ENCODE results near the gene P2RY14.

P2RY14 gene

DNA sequence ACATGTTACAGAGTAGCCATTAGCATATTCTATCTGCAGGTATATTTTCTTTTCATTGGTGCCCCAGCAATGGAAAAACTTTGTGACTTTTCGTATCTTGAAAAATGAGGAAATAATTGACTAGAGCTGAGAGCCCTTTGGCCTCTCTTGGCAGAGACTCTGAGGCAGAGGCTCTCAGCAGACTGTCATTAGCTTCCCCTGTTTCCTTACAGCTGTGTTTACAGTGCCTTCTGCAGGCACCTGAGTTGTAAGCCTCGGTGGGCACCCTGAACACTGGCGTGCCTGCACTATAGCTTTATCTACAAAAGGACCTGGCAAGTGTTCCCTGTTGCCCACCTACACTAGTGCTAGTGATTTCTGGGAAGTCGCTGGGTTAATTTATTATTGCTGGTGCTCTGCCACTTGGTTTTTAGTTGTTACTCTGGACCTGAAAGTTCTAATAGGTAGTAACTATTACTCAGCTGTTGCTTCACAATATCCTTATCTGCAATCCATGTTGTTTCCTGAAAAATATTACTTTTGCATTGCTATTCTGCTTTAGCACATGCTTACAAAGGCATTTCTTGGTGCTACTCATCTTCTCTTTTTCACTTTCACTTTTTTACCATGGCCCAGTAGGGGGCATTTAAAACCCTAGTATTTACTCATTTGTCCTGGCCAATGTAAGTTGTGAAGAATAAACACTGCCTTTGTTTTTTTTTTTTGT, 67.5 kb downstream of the P2RY14 start:
- no peak for DNase-seq

DNA sequence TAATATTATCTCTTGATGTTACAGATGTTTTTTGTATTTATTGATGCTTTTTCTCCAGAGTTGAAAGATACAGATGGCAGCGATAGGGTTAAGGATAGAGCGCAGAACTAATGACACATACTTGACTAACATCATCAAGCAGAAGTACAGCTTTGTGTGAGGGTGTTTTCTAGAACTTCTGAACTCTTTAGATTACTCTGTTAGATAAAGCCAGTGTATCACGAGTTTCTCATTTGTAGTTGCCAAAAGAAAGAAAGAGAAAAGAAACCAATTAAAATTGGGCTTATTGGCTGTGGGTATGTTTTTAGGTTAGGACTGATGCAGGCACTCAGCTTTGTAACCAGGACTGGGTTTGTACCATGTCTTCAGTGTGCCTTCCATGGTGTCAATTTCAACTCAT, 68.7 kb downstream of the P2RY14 start:
- DNase-seq: no peak

DNA sequence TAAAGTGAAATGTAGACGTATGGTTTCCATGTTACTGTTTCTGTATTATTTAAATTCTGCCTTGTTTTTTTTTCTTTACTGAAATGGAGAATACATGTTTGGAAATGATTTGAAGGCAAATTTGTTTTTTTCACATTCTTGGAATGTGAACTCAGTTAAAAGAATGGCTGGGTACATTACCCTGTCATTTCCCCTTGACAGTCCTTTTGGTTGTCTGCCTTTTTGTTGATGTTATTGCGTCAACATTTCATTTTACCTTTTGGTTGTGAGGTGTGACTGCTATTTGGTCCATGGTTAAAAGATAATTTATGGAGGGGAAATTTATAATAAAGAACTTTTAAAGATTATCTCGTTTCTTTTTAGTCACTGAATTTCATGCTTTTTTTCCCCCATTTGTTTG, 72.1 kb downstream of the P2RY14 start:
- no peak for DNase-seq

DNA sequence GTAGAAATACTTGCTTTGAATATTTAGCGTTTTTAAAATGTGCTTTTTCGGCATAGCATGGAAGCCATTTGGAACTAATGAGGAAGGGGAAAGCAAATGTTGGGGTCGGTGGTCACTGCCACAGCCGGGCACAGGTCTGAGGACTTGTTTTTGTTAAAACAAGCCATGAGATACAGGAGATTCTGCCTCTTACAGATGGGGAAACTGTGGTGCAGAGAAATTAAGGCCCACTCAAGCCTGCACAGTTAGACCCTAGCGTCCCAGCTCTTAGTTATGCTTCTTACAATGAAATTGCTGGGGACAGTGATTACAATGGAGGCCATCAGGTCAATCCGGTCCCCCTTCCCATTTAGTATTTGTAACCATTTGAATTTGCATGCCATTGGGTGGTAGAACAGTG, 72.9 kb downstream of the P2RY14 start:
- no peak for DNase-seq

DNA sequence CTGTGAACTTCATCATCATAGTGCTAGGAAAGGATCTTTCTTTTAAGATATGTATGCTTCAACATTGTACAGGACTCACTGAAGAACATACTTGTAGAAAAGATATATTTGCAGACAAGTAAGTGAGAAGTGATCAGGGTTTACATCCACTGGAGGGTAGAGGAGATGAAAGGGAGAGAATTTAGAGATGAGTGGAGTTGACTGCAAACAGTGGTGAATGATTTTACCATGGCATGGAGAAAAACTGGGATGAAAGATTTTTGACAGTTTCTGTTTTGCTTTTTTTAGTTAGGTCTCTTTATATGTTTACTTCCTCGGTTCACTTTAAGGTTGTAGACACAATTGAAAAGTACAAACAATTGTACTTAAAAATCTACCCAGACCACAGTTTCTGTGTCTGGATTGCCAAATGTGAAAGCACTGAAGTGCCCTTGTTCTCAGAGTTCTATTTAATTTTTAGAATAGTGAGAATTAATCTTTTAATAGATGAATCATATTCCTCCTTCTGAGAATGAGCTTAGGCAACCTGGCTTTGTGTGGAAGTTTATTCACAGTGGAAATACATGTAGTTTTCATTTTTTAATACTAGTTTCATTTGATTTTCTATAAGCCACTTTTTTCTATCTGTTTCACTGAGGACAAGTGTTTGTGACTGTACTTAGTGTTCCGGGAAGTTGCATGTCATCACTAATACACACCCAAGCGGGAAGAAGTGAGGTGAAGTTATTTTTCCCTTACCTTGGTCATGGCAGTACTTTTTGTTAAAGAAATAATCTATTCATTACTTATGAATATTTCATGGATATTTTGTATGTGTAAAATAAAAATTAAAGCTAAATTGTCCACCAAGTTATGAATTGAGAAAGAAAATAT, 73.6 kb downstream of the P2RY14 start:
- DNase-seq: no peak

DNA sequence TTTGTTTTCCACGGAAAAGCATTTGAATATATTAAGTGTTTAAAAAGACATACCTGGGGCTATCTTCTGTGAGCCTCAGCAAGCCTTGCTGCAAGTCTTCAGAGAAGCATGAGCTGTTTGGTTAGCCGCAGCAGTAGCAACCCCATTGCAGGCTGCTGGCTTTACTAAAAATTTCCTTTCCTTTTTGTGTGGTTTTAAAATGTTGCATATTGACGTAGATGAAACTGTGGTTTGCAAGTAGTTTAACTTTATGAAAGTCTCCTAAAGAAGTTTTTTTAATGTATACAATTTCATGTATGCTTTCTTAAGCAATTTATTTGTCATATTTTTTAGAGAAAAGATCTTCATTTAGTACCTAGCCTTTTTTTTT, 75.3 kb downstream of the P2RY14 start, which contains the start of gene GPR171:
Gene GPR171, minus strand, starts transcription at position 166 of the 370 bp plus-strand sequence. CDS start 3,830 bp downstream, outside the sequence.
- DNase-seq: peak; percentile 56 to 67

DNA sequence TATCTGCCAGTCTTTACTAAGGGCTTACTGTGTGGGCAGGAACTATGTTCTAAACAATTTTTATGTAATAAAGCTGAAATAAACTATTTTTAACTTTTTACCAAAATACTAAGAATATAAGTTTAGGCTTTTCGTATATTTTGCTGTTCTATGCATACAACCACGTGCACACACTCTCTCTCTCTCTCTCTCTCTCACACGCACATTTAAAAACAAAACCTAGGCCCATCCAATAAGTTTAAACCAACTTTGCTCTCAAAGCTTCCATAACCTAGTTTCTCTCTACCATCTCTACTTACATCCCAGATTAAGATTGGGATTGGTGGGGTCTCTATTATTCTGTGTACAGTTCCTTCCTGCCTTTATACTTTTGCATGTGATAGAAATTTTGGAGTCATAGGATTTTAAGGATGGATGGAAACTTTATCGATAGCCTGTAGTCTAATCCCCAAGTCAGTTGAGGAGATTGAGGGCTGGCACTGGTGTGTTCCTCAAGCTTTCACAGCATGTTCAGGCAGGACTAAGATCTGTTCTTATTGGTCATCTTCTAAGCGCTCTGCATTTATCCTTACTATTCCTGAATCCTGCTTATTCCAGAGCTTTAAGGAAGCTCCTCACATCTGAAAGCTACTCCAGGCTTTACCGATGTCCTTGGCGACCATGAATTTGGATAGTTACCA, 77.2 kb downstream of the P2RY14 start:
- no peak for DNase-seq

DNA sequence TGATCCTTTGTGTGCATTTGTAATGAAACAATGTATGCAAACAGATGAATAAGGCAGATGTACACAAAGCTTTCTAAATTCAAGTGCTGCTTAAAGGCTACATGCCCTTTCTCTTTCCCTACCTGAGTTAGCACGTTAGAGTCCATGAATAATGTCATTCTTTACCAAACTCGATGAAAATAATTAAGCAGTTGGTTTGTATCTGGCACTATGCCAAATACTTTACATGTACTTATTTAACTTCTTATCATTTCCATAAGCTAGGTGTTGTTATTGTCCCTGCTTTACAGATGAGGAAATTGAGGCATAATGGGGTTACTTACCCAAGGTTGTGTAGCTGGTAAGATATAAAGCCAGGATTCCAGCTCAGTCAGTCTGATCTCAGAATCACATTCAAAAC, 77.8 kb downstream of the P2RY14 start:
- DNase-seq: no peak

DNA sequence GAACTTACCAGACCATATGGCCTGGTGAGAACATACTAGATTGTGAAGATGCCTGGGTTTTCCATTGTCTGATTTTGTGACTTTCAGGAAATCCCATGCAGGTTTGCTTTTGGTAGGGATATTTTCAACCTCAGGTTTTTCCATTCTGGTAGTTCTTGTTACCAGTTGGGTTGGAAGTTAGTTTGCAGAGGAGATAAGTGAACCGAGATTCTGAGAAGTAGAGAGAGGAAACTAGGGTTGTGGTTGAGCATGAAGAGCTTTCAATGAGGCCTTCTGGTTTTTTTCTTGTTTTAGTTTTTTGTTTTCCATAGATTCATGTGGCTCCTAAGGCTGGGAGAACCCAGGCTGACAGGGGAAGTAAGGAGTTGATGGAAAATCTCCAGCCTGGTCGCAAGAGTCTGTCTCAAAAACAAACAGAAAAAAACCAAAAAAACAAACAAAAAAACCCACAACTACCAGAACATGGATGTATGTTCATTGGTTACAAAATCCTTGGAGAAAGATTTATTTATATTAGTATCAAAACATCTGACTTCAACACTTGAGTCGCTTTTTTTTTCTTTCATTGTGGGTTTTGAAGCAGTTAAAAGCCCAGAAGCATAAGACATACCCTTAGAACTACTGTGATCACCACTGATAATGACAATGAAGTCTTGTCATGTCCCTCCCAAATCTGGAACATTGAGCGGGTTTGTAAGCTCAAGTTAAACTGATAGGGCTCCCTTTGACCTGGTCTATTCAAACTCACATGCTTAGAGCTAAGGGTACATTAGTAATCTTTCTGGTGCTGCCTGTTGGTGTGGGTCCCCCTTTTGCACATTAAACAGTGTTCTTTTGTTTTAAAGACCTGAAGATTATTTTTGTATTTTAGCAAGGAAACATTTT, 78.5 kb downstream of the P2RY14 start:
- no peak for DNase-seq

DNA sequence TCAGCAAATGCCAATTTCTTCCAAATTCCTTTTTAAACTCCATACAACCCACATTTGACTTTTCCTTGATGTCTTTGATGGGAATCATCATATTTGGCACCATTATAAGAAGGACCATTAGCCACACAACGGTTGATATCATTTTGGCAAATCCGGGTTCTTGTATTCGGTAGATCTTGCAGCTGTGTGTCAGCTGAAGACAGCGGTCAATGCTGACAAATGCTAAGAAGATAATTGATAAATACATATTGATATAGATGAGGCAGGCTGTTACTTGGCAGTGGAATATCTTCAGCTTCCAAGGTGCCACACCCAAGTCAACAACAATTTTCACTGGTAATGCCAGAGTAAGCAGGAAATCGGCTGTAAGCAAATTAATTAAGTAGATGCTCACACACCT, 79.5 kb downstream of the P2RY14 start:
- DNase-seq: no peak

DNA sequence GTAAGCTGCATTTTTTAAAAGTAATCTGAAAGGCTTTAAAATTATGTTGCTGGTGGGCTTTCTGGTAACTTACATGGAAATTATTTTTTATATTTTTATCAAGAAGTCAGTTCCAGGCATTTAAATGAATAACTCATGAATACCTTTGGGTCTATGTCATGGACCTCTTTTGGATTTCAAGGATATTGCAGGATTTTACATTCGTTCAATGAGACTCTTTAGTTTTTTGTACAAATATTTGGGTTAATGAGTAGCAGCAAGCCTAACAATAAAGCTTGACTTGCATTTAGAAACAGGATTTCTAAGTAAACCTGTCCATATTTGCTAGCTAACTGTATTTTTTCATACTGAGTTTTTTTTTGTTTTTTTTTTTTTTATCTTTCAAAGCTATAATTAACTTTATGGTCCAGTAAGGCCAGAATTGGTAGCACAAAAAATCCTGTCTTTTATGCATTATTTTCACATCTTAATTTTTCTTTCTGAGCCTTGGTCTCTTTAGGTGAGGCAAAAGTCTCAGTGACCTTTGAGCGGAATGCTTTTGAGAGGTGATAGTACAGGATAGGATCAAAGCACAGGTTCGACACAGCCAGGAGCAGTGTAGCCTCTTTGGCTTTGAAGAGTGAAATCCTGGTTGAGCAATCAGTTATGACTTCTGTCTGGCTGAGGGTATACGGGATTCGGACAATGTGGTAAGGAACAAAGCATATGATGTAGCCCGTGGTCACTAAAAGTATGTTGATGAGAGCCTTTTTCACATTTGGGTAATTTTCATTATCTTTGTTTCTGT, 80.2 kb downstream of the P2RY14 start:
- DNase-seq: no peak

DNA sequence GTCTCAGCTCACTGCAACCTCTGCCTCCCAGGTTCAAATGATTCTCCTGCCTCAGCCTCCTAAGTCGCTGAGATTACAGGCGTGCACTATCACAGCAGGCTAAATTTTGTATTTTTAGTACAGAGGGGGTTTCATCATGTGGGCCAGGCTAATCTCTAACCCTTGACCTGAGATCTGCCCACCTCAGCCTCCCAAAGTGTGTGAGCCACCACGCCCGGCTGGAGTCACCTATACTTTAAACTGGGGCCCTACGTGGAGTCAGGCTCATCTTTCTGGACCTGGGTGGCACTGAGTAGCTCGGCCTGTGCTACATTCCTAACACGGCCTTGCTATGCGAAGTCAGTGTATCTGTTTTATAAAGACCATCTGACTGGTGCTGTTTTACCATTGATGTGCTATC, 81.1 kb downstream of the P2RY14 start:
- DNase-seq: no peak

DNA sequence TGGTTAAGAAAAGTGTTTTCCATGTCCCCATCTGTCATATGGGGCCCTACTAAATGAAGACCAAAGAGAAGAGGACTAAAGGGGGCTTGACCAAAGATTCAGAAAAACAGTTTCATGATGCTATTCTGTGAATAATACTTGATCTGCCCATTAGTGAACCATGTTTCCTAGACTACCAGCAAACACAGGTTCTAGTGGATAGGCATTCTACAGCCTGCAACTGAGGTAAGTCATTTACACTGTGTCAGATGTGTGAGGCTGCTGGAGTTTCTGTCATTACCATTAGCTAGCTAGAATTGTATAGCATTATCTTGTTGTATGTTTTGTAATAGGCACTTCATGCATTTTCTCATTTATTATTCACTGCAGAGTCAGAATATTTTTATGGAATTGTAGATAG, 81.9 kb downstream of the P2RY14 start:
- no peak for DNase-seq

DNA sequence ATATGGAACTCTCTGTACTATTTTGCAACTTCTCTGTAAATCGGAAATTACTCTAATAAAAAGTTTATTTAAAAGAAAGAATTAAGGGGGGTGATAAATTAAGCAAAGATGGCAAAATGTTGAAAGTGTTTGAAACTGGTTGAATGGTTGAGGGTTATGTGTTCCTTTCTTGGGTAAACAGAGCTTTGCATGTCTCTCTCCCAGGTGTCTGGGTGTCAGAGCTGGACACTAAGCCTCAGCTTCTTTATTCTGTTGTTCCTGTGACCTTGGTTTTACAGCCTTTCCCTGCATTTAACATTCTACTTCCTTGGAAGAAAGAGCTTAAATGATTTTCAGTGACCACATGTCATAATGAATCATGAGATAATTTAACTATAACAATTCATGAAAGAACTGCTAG, 82.5 kb downstream of the P2RY14 start:
- no peak for DNase-seq

DNA sequence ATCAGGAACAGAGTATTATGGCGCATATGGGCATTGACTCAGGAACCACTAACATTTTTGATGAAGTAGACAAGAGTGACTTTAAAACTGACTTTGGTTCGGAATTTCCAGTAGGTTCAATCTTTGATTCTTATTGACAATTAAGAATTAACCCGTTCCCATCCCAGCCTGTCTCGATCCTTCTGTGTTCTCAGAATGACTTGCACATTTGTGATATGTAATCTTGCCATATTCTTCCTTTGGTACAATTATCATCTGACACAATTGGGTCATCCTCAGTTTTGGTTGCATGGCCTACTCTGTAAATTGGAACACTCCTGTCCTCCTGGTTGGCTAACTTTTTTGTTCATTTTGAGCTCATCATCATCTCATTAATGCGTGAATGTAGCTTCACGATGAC, 85.8 kb downstream of the P2RY14 start:
- DNase-seq: no peak

DNA sequence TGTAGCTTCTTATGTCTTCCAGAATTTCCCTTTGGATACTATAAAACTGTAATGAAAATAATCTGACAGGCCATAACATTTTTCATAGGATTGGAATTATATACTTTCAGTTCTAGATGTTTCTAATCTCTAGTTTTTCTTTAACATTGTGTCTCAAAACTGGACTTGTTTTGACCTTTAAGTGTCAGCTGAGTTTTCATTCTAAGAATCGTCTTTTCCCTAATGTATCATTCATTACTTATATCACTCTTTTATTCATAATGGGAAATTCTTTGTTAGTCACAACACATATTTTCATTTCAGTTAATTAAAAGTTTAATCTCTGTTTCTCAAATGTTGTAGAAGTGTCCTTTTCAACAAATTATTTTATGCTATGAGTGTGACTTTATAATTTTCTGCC, 87.2 kb downstream of the P2RY14 start:
- no peak for DNase-seq

DNA sequence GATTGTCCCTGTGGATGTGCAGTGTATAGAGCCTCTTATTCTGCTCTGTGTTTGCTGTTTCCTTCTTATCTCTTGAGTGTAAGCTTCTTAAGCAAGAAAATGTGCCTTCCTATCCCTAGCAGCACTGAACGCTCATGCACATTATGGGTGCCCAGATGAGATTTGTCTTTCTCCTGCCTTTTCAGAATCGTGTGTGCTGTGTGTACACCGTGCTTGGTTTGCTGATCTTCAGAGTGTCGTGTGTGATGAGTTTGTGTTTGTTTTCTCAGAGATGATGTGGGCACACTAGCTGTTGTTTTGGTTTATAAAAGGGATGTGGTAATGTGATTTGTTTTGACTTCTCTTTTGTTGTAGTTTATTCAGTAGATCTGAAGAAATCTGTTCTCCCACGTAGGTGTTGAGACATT, 95.1 kb downstream of the P2RY14 start:
- DNase-seq: no peak

DNA sequence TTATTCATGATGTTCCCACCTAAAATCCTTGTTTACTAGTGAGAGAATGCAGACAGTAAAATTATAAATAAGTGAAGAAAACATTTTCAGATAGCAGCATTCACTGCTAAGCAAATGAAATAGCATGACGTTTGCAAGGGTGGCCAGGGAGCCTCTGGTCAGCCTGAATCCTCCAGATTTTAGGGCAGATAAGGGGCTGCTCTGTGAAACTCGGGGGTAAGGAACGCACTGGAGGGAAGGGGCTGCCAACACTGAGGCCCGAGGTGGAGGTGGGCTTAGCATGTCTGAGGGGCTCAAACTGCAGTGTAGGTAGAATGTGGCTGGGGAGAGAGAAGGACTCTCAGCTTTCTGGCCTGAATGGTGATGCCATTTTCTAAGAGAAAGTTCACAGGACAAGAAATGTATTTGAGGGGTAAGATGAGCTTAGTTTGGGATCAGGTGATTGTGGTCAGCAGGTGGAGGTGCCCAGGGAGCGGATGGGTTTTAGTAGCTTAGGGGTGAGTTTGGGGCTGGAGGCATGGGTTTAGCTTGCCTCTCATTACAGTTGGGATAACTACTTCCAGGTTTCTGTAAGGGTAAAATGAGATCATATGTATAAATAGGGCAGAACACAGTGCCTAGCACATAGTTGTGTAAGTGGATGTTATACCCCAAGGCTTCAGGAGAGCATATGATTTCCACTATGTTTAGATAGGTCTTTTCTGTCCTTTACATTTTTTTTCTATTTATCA, 95.8 kb downstream of the P2RY14 start:
- no peak for DNase-seq

DNA sequence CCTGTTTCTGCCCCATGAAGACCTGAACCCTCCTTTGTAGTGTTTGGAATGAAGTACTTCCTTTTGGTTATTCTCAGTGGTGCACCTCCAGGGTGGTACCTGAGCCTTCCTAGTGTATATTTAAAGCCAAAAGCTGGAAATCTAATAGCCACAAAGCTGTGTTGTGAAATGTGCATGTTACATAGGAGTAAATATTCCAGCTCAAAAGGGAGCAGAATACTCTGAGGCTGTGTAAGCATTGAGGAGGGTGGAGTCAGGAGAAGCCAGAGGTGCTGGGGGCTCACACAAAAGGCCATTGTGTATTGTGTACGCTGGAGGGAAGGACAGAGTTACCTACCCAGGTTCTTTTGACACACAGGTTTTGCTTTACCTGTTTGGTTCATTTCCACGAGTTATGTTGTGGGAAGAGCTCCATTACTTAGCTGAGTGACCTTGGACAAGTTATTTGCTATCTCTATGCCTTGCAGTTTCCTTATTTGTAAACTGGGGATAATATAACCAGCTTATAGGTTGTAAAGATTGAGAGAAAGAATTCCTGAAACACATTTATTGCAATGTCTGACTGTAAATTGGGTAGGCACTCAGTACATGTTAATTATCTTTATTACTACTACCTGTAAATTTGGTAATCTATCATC, 100.0 kb downstream of the P2RY14 start:
- no peak for DNase-seq

DNA sequence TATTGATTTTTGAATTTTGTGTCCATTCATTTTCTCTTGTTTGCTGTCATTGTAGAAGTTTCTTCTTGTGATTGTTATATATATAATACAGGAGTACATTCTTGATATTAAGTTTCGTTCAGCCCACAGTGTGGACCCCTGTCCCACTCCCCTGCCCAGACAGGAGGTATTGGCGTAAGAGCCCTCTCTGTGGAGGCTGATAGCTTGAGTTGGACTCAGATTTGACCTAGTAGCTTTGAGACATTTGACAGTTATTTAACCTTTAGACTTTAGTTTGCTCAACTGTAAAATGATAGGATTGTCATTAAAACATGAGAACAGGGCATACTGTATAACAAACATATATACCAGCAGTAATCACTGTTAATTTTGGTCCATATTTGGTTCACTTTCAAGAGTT, 102.4 kb downstream of the P2RY14 start:
- no peak for DNase-seq

DNA sequence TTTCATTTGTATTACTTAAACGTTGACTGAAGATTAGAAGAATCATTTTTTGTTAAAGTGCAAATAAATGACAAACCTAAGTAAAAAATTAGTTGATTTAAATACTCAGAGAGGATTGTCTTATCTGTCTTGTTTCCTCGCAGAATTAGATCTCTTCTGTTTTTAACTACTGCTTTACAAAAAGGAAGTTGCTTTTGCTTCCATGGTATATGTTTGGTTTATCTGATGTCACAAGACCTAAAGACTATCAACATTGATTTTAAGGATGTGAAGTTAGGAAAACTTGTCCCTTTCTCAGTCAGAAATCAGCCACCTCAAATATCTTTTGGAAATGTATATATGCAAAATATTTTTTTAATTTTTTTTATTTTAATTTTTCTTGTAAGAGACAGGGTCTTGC, 104.0 kb downstream of the P2RY14 start:
- no peak for DNase-seq
